ENCODE measurements around the gene KAZN. TPM values are rescaled to one million over a fixed set of nuclear protein-coding genes. Genes with fewer than 3 reads are reported as not detected.
A peak's percentile ranks its signal among the peaks of the same experiment; 100 is the strongest.

The KAZN gene
- total RNA-seq, 1 experiment from 2014 or later, result 7.0 TPM

- no peak for DNase-seq (ENCODE audit: low read depth)
- in situ Hi-C loops (cut with HindIII; ENCODE audit: low pct_unique_long_range_greater_than_20kb, low sequenced_read_pairs), result no loop called here
Measured at GRCh38 chr1:14928886-14929546, 330.5 kb downstream of the KAZN start.

DNA sequence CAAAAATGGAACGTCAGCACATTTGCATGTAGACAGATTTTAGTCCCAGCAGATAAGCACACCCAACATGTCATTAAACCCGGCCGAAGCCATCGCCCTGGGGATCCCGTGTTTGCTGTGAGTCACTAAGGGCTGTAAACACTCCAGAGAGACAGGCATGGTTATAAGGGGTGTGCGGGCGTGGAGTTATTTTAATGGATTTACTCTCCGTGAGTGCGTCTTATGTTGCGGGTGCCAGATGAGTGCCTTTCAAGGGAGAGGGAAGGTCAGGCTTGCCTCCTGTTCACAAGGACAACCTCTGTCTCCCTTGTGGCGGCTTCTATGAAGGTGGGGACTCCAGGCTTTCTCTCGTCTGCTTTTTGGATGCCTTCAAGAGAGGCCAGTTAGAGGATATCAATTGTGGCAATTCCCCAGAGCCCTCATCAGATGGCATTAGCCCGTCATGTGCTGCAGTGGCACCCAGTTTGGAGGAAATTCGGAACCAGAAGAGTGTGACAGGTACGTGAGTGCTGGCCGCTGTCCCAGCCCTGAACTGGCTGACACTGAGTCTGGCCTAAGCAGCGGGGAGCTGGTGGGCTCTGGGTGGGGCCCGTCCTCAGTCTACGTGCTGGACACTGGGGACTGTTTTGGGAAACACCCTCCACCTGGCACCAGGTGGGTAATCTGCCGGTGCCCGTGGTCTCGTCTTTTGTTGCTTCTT lies 331.2 kb downstream of the KAZN start:
- in situ Hi-C loops (cut with HindIII; ENCODE audit: low pct_unique_long_range_greater_than_20kb, low sequenced_read_pairs), result no loop called here
- peak; percentile 67 for DNase-seq (ENCODE audit: low read depth)

GRCh38 chr1:14930247-14930965 lies 331.9 kb downstream of the KAZN start:
- in situ Hi-C loops (cut with HindIII; ENCODE audit: low pct_unique_long_range_greater_than_20kb, low sequenced_read_pairs), result no loop called here
- no peak for DNase-seq (ENCODE audit: low read depth)

DNA sequence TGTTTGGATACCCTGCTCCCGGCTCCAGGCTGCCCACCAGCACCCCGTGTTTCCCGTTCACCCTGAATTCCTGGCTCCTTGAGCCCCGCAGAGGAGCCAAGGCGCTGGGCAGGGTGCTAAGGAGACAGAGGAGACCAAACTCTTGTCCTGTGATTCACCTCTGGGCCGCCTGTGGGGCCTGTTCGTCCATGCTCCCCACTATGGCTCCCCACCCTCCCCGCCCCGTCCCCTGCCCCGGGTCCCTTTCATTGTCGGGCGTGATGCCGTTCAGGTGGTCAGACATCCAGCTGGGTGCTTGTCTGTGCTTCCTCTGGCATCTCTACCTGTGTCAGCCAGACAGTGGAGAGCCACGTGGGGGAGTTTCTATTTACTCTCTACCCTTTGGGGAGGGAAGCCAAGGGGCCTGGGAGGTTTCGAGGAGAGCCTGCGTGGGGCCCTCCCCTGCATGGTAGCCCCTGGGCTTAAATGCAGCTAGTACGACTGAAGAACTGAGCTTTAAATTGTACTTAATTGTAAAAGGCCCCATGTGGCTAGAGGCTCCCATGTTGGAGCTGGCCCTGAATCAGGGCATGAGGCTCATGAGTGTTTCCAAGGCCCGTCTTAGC lies 333.7 kb downstream of the KAZN start:
- no peak for DNase-seq (ENCODE audit: low read depth)
- in situ Hi-C loops (cut with HindIII; ENCODE audit: low pct_unique_long_range_greater_than_20kb, low sequenced_read_pairs), result no loop called here

GRCh38 chr1:14934867-14935266 lies 336.4 kb downstream of the KAZN start:
- DNase-seq (ENCODE audit: low read depth), result no peak
- in situ Hi-C loops (cut with HindIII; ENCODE audit: low pct_unique_long_range_greater_than_20kb, low sequenced_read_pairs), result no loop called here

DNA sequence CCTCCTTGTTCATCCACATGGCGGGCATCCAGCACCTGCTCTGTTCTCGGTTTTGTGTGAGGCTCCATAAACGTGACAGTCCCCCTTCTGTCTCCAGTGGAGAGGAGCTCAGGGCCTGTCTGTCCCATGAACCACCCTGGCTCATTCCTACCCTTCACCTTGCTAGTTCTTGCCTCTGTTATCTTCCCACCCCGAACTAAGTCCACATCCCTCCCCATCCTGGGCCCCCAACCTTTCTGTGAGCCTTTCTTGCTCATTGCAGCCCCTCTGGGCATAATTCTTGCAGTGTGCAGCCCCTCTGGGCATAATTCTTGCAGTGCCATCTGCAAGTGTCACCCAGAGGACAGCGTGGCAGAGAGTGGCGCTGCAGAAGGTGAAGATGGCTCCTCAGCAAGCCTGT lies 338.3 kb downstream of the KAZN start:
- no peak for DNase-seq (ENCODE audit: low read depth)
- in situ Hi-C loops (cut with HindIII; ENCODE audit: low pct_unique_long_range_greater_than_20kb, low sequenced_read_pairs), result no loop called here

DNA sequence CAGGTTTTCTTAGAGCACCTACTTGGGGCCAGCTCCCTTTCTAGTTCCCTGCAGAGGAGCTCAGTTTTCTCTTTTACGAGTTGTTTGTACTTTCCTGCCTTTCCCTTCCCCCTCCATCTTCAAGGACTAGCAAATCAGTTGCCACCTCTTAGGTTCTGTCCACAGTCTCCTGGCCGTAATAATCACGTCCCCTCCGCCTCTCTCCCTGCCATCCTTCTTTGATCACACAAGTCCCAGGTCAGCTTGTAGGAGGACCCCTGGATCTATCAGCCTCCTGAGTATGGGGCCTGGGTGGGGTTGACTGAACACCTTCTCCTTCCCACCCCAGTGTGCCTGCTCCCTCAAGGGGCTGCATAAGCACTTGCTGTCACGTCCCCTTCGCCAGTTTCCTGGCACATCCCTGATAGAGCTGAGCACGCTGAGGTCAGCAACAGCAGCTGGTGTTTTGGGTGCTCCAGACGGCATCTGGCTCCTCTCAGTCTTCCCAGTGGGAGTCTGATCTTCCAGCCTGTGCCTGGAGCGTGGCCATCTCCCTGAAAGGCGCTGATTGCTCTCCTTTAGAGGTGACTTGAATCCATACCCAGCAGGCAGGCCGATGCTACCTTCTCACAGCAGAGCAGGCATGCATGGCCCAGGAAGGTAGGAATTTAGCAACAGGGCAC lies 338.9 kb downstream of the KAZN start:
- in situ Hi-C loops (cut with HindIII; ENCODE audit: low pct_unique_long_range_greater_than_20kb, low sequenced_read_pairs), result no loop called here
- no peak for DNase-seq (ENCODE audit: low read depth)

DNA sequence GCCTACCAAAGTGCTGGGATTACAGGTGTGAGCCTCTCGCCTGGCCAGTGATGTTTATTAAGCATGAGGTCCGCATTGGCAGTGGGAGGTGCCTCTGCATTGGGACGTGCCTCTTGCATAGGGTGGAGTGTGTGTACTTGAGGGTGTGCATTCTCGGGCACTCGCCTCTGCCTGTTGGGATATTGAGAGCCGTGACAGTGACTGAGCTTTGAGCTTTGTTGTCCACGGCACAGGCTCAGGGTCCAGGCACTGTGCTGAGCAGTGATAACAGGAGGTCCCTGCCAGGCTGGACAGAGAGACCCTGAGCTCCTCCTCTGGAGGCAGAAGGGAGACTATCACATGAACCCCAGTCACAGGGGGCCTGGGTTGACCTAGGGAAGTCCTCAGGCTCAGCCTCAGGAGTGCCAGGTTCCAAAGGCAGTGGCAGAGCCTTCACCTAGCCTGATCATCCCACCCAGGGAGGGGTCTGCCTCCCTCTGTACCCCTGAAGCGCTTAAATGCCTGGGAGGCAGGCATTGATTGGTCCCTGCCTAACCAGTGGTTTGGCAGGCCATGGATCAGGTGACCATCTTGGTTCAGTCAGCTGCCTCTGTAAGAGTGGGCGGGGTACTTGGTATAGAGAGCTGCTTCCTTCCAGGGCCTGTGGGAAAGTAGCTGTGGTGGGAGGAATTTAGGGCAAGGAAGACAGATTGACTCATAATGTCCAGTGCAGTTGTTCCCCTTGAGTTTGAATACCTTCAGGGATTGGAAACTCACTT lies 341.2 kb downstream of the KAZN start:
- in situ Hi-C loops (cut with HindIII; ENCODE audit: low pct_unique_long_range_greater_than_20kb, low sequenced_read_pairs), result no loop called here
- DNase-seq (ENCODE audit: low read depth), result peak; percentile 25

DNA sequence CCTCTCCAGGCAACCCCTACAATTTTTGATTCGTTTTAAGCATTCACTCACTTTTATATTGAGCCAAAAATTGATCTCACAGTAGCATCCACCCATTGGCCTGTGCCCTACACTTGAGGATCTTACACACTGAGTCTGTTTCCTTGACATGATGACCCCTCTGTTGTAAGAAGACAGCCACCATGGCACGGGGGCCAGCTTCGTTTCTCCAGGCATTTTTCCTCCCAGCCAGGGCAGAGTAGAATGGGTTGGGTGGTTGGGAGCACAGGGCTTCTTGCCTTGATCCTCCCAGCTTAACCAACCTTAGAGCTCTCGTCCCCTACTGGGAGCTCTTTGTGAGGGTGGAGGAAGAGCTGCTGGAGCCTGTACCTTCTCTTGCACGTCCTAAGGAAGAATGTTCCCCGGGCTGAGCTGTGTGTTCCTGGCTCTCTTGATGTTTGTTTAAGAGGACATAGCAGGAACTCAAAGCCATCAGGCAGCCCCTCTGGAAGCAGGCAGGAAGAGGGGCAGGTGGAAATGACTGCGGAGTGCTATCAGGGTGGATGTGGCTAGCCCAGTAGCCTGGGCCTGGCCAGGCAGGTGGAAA lies 341.9 kb downstream of the KAZN start:
- in situ Hi-C loops (cut with HindIII; ENCODE audit: low pct_unique_long_range_greater_than_20kb, low sequenced_read_pairs), result no loop called here

DNA sequence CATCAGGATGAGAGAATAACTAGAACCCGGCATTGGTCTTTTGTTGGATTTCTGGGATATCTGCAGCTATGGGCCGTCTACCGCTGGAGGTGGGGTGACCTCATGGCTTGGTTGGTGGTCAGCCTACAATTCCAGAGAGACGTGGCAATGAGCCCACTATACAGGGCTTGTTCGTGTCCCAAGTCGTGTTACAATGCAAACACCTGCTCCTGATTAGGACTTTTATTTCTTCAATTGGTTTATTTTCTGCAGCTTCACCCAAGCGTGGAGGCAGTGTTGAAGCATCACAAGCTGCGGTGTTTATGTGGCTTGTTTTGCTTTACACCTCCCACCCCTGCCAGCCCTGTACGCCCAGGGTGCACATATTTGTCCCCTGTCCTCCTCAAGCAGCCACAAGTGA lies 343.4 kb downstream of the KAZN start:
- no peak for DNase-seq (ENCODE audit: low read depth)
- in situ Hi-C loops (cut with HindIII; ENCODE audit: low pct_unique_long_range_greater_than_20kb, low sequenced_read_pairs), result no loop called here

More for the DNA sequence above, 341.9 kb downstream of the KAZN start:
- no peak for DNase-seq (ENCODE audit: low read depth)

DNA sequence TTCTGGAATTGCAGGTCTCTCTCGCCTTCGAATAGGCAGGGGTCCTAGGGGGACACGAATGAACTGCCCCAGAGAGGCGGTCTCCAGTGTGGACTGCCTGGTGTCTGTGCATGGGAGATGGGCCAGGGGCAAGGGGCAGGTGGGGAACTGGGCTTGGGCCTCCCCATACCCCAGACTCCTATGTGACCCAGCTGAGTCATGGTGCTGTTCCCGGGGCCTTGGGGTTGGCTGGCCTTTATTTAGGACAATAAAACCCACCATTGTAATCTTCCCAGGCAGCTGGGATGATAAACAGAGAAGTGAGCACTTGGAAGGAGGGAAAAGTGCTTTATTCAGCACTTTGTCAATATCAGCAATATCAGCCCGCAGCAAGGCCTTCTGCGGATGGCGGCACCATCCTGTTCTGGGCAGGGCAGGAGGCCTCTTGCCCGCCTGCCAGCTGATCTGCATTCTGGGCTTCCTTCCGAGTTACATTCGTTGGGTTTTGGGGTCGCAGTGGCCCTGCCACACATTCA lies 346.0 kb downstream of the KAZN start:
- no peak for DNase-seq (ENCODE audit: low read depth)
- in situ Hi-C loops (cut with HindIII; ENCODE audit: low pct_unique_long_range_greater_than_20kb, low sequenced_read_pairs), result no loop called here

DNA sequence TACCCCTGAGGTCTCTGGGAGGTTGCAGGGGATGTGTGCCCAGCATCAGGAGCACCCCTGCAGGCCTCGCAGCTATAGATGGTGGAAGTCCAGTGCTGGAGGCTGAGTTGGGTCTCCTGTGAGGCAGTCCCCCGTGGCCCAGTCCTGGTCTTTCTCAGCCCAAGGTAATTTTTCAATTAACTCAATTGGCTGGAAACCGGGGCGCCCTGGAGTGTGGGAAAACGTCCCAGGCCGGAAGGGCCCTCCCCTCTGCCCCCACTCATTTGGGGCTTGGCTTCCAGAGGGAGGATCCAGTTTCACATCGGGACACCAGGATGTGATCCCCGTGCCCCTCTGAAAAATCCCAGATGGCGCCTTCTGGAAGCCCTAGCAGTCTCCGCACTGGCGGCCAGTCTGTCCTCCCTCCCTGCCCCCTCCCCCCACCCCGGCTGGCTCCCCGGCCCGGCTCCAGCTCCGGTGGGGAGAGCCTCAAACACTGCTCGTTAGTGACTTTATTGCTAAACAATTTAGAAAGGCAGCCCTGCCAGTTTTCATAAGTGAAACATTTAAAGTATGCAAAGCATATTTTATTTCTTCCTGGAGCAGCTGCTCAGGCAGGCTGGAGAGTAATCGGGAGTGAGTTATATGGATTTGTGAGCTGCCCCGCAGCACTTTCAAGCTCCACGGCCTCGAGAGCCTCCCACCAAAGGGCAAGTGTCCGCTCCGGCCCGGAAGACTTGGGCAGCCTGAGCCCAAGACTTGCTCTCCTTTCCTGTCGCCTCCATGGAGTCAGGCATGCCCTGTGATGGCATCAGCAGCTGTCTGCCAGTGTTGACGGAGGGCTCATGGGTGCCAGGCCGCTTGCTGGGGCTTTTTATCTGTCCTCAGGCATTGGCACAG lies 346.9 kb downstream of the KAZN start:
- DNase-seq (ENCODE audit: low read depth), result no peak
- in situ Hi-C loops (cut with HindIII; ENCODE audit: low pct_unique_long_range_greater_than_20kb, low sequenced_read_pairs), result no loop called here

GRCh38 chr1:14946011-14946359 lies 347.5 kb downstream of the KAZN start:
- in situ Hi-C loops (cut with HindIII; ENCODE audit: low pct_unique_long_range_greater_than_20kb, low sequenced_read_pairs), result no loop called here
- no peak for DNase-seq (ENCODE audit: low read depth)

DNA sequence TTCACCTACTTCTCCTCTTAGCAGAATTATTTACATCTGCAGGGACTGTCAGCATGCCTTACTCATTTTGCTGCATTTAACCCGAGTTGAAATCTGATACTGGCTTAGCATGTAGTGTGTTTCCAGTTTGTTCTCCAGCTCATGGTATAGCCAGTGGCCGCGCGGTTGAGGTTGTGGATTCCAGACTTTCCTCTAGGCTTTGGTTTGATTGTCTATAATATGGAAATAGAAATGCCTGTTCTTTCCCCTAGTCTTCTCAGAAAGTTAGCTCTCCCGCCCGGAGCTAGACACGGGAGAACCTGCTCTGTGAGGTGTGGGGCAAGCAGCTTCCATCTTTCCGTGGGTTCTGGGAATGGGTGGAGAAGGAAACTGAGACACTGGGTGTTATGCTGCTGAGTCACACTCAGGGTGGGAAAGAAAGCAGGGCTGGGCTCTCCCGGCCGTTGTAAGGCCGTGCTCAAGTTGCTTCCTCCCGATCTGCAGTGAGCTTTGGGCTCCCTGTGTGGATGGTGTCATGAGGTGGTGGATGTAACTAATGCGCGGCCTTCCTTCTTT lies 348.3 kb downstream of the KAZN start:
- peak; percentile 40 for DNase-seq (ENCODE audit: low read depth)

DNA sequence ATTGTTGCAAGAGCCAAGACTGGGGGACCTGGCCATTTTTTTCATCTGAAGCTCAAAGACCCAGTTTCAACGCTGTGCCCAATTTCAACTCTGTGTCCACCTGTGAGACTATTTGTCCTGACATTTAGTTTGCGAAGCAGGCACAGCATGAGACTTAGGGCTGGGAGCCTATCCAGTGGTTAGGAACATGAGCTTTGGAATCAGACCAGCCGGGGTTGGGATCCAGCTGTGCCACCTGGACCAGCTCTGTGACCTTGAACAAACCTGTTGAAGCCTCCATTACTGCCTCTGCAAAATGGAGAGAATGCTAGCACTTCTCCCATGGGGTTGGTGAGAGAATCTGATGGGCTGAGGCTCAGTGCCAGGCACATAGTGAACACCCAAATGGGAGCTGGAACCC lies 348.9 kb downstream of the KAZN start:
- no peak for DNase-seq (ENCODE audit: low read depth)
- in situ Hi-C loops (cut with HindIII; ENCODE audit: low pct_unique_long_range_greater_than_20kb, low sequenced_read_pairs), result no loop called here

More for the DNA sequence above, 348.3 kb downstream of the KAZN start:
- in situ Hi-C loops (cut with HindIII; ENCODE audit: low pct_unique_long_range_greater_than_20kb, low sequenced_read_pairs), result no loop called here

- DNase-seq (ENCODE audit: low read depth), result no peak
- in situ Hi-C loops (cut with HindIII; ENCODE audit: low pct_unique_long_range_greater_than_20kb, low sequenced_read_pairs), result no loop called here
Measured at GRCh38 chr1:14948112-14948652, 349.7 kb downstream of the KAZN start.
